ENCODE measurements around the gene IP6K1. TPM values are rescaled to one million over a fixed set of nuclear protein-coding genes. Genes with fewer than 3 reads are reported as not detected.

Gene IP6K1
- total RNA-seq, 1 donor from 2014 or later: 56.4 TPM

- Mint-ChIP-seq H3K4me3 (ENCODE audit: unreplicated experiment) (no peak overlapping the region), H3K9me3 (ENCODE audit: unreplicated experiment) (no peaks in the 10 kb centered on the region), H3K27ac (ENCODE audit: unreplicated experiment) (no peak overlapping the region), H3K36me3 (ENCODE audit: low read depth, unreplicated experiment) (peaks cover 9% of the 10 kb centered on the region), H3K4me1 (ENCODE audit: unreplicated experiment) (no peaks in the 10 kb centered on the region), H3K27me3 (ENCODE audit: unreplicated experiment) (no peaks in the 10 kb centered on the region)
- no peak for TF ChIP-seq CTCF (IDR thresholded peaks at IDR 0.05; ENCODE audit: unreplicated experiment)
- no peak for DNase-seq (ENCODE audit: low spot score)
Measured at GRCh38 chr3:49745986-49746385, 40.4 kb downstream of the IP6K1 start.

- Mint-ChIP-seq H3K36me3 (ENCODE audit: low read depth, unreplicated experiment) (peaks cover 25% of the 10 kb centered on the region), H3K27ac (ENCODE audit: unreplicated experiment) (no peak overlapping the region), H3K9me3 (ENCODE audit: unreplicated experiment) (no peaks in the 10 kb centered on the region)
Measured at GRCh38 chr3:49740427-49740826, 45.9 kb downstream of the IP6K1 start.

DNA sequence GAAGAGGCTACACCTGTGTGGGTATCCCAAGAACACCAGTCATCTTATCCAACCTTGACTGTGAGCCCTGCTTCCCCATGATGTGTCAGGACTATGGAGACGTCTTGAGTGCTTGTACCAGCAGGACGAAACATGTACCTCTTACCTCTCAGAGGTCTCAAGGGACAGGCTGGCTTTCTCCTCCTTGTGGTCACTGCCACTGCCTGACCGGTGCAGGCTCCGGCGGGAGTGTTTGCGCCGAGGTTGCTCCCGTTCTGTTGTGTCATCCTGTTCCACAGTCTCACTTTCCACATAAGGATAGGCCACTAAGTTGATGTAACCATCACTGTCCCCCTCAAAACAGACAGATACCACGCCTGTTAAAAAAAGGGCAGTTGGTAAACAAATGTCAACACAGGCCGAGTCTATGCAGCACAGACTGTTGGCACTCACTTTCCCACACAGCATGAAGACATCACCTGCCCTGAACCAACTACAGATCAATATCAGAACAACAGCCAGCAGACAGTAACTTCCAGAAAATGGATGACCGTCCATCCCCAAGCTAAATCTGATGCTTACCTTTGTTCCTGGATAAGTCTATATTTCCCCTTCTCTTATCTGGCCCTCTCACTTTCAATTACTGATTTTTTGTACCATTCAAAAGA is 48.2 kb downstream of the IP6K1 start:
- DNase-seq (ENCODE audit: low spot score): no peak
- peak overlapping the region; percentile 38 for H3K27ac Mint-ChIP-seq (ENCODE audit: unreplicated experiment)
- H3K36me3 Mint-ChIP-seq (ENCODE audit: low read depth, unreplicated experiment): peaks cover 29% of the 10 kb centered on the region
- H3K9me3 Mint-ChIP-seq (ENCODE audit: unreplicated experiment): no peaks in the 10 kb centered on the region
- peak overlapping the region; percentile 13 for H3K4me3 Mint-ChIP-seq (ENCODE audit: unreplicated experiment)
- H3K27me3 Mint-ChIP-seq (ENCODE audit: unreplicated experiment): peaks cover 2% of the 10 kb centered on the region
- H3K4me1 Mint-ChIP-seq (ENCODE audit: unreplicated experiment): no peaks in the 10 kb centered on the region
- TF ChIP-seq CTCF (IDR thresholded peaks at IDR 0.05; ENCODE audit: unreplicated experiment): no peak

More at GRCh38 chr3:49740427-49740826, 45.9 kb downstream of the IP6K1 start:
- no peak for DNase-seq (ENCODE audit: low spot score)
- H3K4me3 Mint-ChIP-seq (ENCODE audit: unreplicated experiment): no peak overlapping the region
- TF ChIP-seq CTCF (IDR thresholded peaks at IDR 0.05; ENCODE audit: unreplicated experiment): no peak
- peaks cover 2% of the 10 kb centered on the region for H3K27me3 Mint-ChIP-seq (ENCODE audit: unreplicated experiment)
- no peaks in the 10 kb centered on the region for H3K4me1 Mint-ChIP-seq (ENCODE audit: unreplicated experiment)

DNA sequence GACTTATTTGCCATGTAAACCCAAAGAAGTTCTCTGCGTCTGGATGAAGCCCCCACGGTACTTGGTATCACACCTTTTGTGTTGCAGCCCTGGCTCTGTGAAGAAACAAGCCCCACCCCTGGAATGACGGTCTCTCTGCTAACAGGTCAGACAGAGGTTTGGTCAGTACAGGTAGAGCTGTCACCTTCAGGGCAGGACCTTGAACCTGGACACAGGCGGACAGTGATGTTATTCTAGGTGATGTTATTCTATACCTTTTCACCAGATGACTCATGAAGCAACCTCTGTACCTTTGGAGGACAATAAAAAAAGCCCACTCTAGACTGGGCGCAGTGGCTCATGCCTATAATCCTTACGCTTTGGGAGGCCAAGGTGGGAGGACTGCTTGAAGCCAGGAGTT is 51.6 kb downstream of the IP6K1 start:
- H3K4me1 Mint-ChIP-seq (ENCODE audit: unreplicated experiment): no peaks in the 10 kb centered on the region
- no peak for DNase-seq (ENCODE audit: low spot score)
- peaks cover 38% of the 10 kb centered on the region for H3K36me3 Mint-ChIP-seq (ENCODE audit: low read depth, unreplicated experiment)
- peaks cover 2% of the 10 kb centered on the region for H3K27me3 Mint-ChIP-seq (ENCODE audit: unreplicated experiment)
- no peaks in the 10 kb centered on the region for H3K9me3 Mint-ChIP-seq (ENCODE audit: unreplicated experiment)
- no peak overlapping the region for H3K4me3 Mint-ChIP-seq (ENCODE audit: unreplicated experiment)
- H3K27ac Mint-ChIP-seq (ENCODE audit: unreplicated experiment): no peak overlapping the region
- no peak for TF ChIP-seq CTCF (IDR thresholded peaks at IDR 0.05; ENCODE audit: unreplicated experiment)

DNA sequence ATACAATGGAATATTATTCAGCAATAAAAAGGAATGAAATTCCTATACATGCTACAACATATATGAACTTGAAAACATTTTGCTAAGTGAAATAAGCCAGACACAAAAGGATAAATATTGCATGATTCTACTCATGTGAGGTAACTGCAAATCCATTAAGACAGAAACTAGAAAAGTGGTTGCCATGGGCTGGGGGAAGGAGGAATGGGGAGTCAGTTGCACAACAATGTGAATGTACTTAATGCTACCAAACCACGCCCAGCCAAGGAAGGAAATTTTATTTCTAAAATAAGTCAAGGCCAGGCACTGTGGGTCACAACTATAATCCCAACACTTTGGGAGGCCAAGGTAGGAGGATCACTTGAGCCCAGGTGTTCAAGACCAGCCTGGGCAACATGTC is 52.8 kb downstream of the IP6K1 start:
- no peak for TF ChIP-seq CTCF (IDR thresholded peaks at IDR 0.05; ENCODE audit: unreplicated experiment)
- H3K4me1 Mint-ChIP-seq (ENCODE audit: unreplicated experiment): no peaks in the 10 kb centered on the region
- H3K27ac Mint-ChIP-seq (ENCODE audit: unreplicated experiment): no peak overlapping the region
- peaks cover 36% of the 10 kb centered on the region for H3K36me3 Mint-ChIP-seq (ENCODE audit: low read depth, unreplicated experiment)
- no peak for DNase-seq (ENCODE audit: low spot score)
- no peak overlapping the region for H3K4me3 Mint-ChIP-seq (ENCODE audit: unreplicated experiment)
- H3K9me3 Mint-ChIP-seq (ENCODE audit: unreplicated experiment): no peaks in the 10 kb centered on the region
- H3K27me3 Mint-ChIP-seq (ENCODE audit: unreplicated experiment): peaks cover 2% of the 10 kb centered on the region
